B cell (primary cell): ENCODE data around the gene DGUOK. TPM values are rescaled to one million over a fixed set of nuclear protein-coding genes. Genes with fewer than 3 reads are reported as not detected.

ENCODE experiments used
- ATAC-seq: fragments of 200-7000 bp; cut with Tn5 transposase; one replicate; pipeline ENCODE4 v1.10.0; 2021; ENCODE audit warnings: low read depth, mild to moderate bottlenecking, moderate number of reproducible peaks, moderate library complexity
- CTCF ChIA-PET: fragments of 350-600 bp; sonication (Branson Sonifier 250); formaldehyde crosslinking; loops from one replicate; lab custom pipeline; 2021; ENCODE audit warnings: antibody characterized with exemption, inconsistent platforms; lab: Charles Lee
- POLR2A ChIA-PET: fragments of 350-600 bp; sonication (Branson Sonifier 250); formaldehyde crosslinking; loops from one replicate; lab custom pipeline; 2021; ENCODE audit warnings: antibody characterized with exemption; lab: Charles Lee
- DNase-seq: peaks from one replicate; pipeline ENCODE4 v3.0.0; 2013
- H2AFZ ChIP-seq: 2 replicates; pipeline ENCODE4 v1.6.1; 2012; ENCODE audit warnings: mild to moderate bottlenecking, low read depth, low read length; ENCODE audit not compliant: insufficient read depth, poor library complexity, severe bottlenecking
- H3K27ac ChIP-seq, 2 donors: 1 replicate in 1 of 2; 2 replicates in 1 of 2; pipeline ENCODE4 v1.5.1; 2012 to 2013; ENCODE audit warnings: low read length in 2 of 2, mild to moderate bottlenecking in 2 of 2, moderate library complexity in 1 of 2
- H3K27me3 ChIP-seq, 4 experiments: fragments of 200-600 bp in 1 of 4; sonication (generic) in 1 of 4; replicated peaks in 1 of 4; 1 replicate in 2 of 4; 2 replicates in 2 of 4; pipeline versions ENCODE4 v1.6.1 to v1.7.0; 2013 to 2016; ENCODE audit warnings: low read length in 3 of 4, mild to moderate bottlenecking in 2 of 4, mixed read lengths in 1 of 4, moderate library complexity in 1 of 4; ENCODE audit not compliant: insufficient read depth in 4 of 4, control insufficient read depth in 3 of 4; ENCODE audit errors: control extremely low read depth in 1 of 4
- H3K36me3 ChIP-seq, 2 experiments: replicated peaks in 1 of 2; 1 replicate in 1 of 2; 2 replicates in 1 of 2; pipeline versions ENCODE4 v1.6.1 to v1.7.1; 2013; ENCODE audit warnings: low read length in 1 of 2; ENCODE audit not compliant: insufficient read depth in 2 of 2, control insufficient read depth in 1 of 2; ENCODE audit errors: control extremely low read depth in 1 of 2, extremely low read depth in 1 of 2
- H3K4me1 ChIP-seq, 2 donors: fragments of 200-600 bp in 1 of 2; sonication (generic) in 1 of 2; 1 replicate in 1 of 2; 2 replicates in 1 of 2; pipeline versions ENCODE4 v1.5.1 to v1.6.1; 2013 to 2017; ENCODE audit warnings: low read length in 2 of 2; ENCODE audit not compliant: control insufficient read depth in 2 of 2, insufficient read depth in 2 of 2
- H3K4me2 ChIP-seq: replicated peaks from 2 replicates; pipeline ENCODE3; 2012; ENCODE audit warnings: mild to moderate bottlenecking, low read depth, low read length; ENCODE audit not compliant: poor library complexity, severe bottlenecking
- H3K4me3 ChIP-seq, 5 experiments: fragments of 200-600 bp in 1 of 5; sonication (generic) in 1 of 5; 1 replicate in 3 of 5; 2 replicates in 2 of 5; pipeline versions ENCODE4 v1.5.1 to v1.7.0; 2011 to 2016; ENCODE audit warnings: low read length in 4 of 5, mild to moderate bottlenecking in 4 of 5, low read depth in 2 of 5, control low read depth in 1 of 5, moderate library complexity in 1 of 5; ENCODE audit not compliant: insufficient read depth in 1 of 5; ENCODE audit errors: control extremely low read depth in 1 of 5, extremely low read depth in 1 of 5
- H3K79me2 ChIP-seq: fragments of 200-600 bp; sonication (generic); one replicate; pipeline ENCODE4 v1.6.0; 2016; ENCODE audit warnings: low read length; ENCODE audit not compliant: control insufficient read depth, insufficient read depth
- H3K9ac ChIP-seq: fragments of 200-600 bp; sonication (generic); 2 replicates; pipeline ENCODE4 v1.6.1; 2017; ENCODE audit warnings: mild to moderate bottlenecking, low read length, moderate library complexity
- H3K9me3 ChIP-seq, 3 donors: one replicate each; pipeline versions ENCODE4 v1.6.1 to v1.7.1; 2013; ENCODE audit warnings: low read length in 2 of 3; ENCODE audit not compliant: control insufficient read depth in 2 of 3, insufficient read depth in 1 of 3; ENCODE audit errors: control extremely low read depth in 1 of 3
- H4K20me1 ChIP-seq: 2 replicates; pipeline ENCODE4 v1.6.0; 2012; ENCODE audit warnings: mild to moderate bottlenecking, low read length; ENCODE audit not compliant: insufficient read depth, control insufficient read depth, poor library complexity, severe bottlenecking
- H3K27ac Mint-ChIP-seq: one replicate; pipeline ENCODE4 v1.8.0; 2021; ENCODE audit warnings: mixed read lengths
- H3K27me3 Mint-ChIP-seq: one replicate; pipeline ENCODE4 v1.8.0; 2021; ENCODE audit warnings: mixed read lengths
- H3K4me1 Mint-ChIP-seq: one replicate; pipeline ENCODE4 v1.8.0; 2021; ENCODE audit warnings: mixed read lengths
- H3K4me3 Mint-ChIP-seq: one replicate; pipeline ENCODE4 v1.8.0; 2021; ENCODE audit warnings: mixed read lengths
- H3K9me3 Mint-ChIP-seq: one replicate; pipeline ENCODE4 v1.8.0; 2022; ENCODE audit warnings: mixed read lengths; ENCODE audit not compliant: insufficient read depth
- CTCF ChIP-seq: fragments of 200-600 bp; IDR thresholded peaks from one replicate; pipeline ENCODE4 v1.8.0; 2022; ENCODE audit warnings: antibody characterized with exemption, mild to moderate bottlenecking
- EZH2 ChIP-seq: IDR thresholded peaks from 2 replicates; pipeline ENCODE4 v1.6.1; 2012; ENCODE audit warnings: borderline replicate concordance, low read depth, mild to moderate bottlenecking, moderate library complexity, low read length; ENCODE audit not compliant: insufficient read depth, poor library complexity, severe bottlenecking
- WGBS: methylation state at CpG from one replicate; pipeline ENCODE4 v1.1.5; 2013; ENCODE audit warnings: missing lambda C conversion rate; ENCODE audit not compliant: insufficient coverage; 5-methylcytosine and 5-hydroxymethylcytosine counted together
- intact Hi-C: fragments of 100-400 bp; cut with micrococcal nuclease; formaldehyde crosslinking; loops from one replicate; pipeline ENCODE4 v1.10.0; 2022
- polyA plus RNA-seq: library from polyadenylated mRNA; depleted of rRNA; stranded (reverse); fragments of >200 nt; gene quantifications from 2 replicates; pipeline ENCODE4 v1.2.3, GENCODE V29; 2012
- total RNA-seq, 2 donors: library from RNA; stranded (reverse); fragments of 120-200 nt in 1 of 2; gene quantifications; 1 replicate in 1 of 2; 2 replicates in 1 of 2; pipeline versions ENCODE4 v1.2.3 to v1.2.4, GENCODE V29; 2013 to 2022

Gene DGUOK
- total and polyA plus RNA-seq, 2 donors (not counting 1 experiment from before 2014, with no cell fraction given) = 61.7 to 81.5 TPM

- H3K4me2 ChIP-seq = no peak overlapping the region
- no peak overlapping the region for H3K9ac ChIP-seq
- H3K4me3 ChIP-seq = no peak overlapping the region
- Mint-ChIP-seq H3K4me3 (no peak overlapping the region), H3K27me3 (no peaks in the 10 kb centered on the region), H3K4me1 (peaks cover 42% of the 10 kb centered on the region), H3K9me3 (no peaks in the 10 kb centered on the region), H3K27ac (no peak overlapping the region)
- peaks cover 85% of the 10 kb centered on the region for H4K20me1 ChIP-seq
- intact Hi-C loops = no loop called here
- peaks cover 11 to 14% of the 10 kb centered on the region in 2 donors for H3K4me1 ChIP-seq
- ChIA-PET POLR2A (interaction anchor here (0.5 kb wide), 1 partner anchor 26 kb away, joined by 5 read pairs; no protein-coding TSS in a partner anchor), CTCF (no interaction called here)
- H3K9me3 ChIP-seq = no peaks in the 10 kb centered on the region
- H2AFZ ChIP-seq = no peak overlapping the region
- H3K27me3 ChIP-seq = no peaks in the 10 kb centered on the region
- no peak for DNase-seq
- ATAC-seq = no peak
- H3K79me2 ChIP-seq = peaks cover 94% of the 10 kb centered on the region
- H3K36me3 ChIP-seq = peaks cover 0 to 14% of the 10 kb centered on the region in 2 experiments
- WGBS = 96% methylated on average over 4 of the region's 7 CpGs
- TF ChIP-seq CTCF (no peak), EZH2 (no peak)
- no peak overlapping the region for H3K27ac ChIP-seq
Measured at GRCh38 chr2:74006459-74006858, 79.8 kb downstream of the DGUOK start.

GRCh38 chr2:74007121-74007520 is 80.4 kb downstream of the DGUOK start:
- Mint-ChIP-seq H3K9me3 (no peaks in the 10 kb centered on the region), H3K4me3 (no peak overlapping the region), H3K27me3 (no peaks in the 10 kb centered on the region), H3K4me1 (peaks cover 36% of the 10 kb centered on the region), H3K27ac (no peak overlapping the region)
- Histone ChIP-seq H3K27ac (no peak overlapping the region), H3K4me3 (no peak overlapping the region), H3K79me2 (peaks cover 95% of the 10 kb centered on the region), H3K9me3 (no peaks in the 10 kb centered on the region), H4K20me1 (peaks cover 83% of the 10 kb centered on the region), H3K27me3 (no peaks in the 10 kb centered on the region), H3K4me2 (no peak overlapping the region), H3K4me1 (peaks cover 5 to 7% of the 10 kb centered on the region in 2 donors), H2AFZ (no peak overlapping the region), H3K9ac (no peak overlapping the region), H3K36me3 (peaks cover 0 to 14% of the 10 kb centered on the region in 2 experiments)
- intact Hi-C loops = no loop called here
- ChIA-PET POLR2A (no interaction called here), CTCF (no interaction called here)
- WGBS = 67% methylated on average over 3 of the region's 4 CpGs
- TF ChIP-seq EZH2 (no peak), CTCF (no peak)
- ATAC-seq (no peak), DNase-seq (no peak)
